Renal cortical epithelial cell (primary cell): Measurements from ENCODE around the gene TEX2. TPM values are rescaled to one million over a fixed set of nuclear protein-coding genes. Genes with fewer than 3 reads are reported as not detected.
A peak's percentile ranks its signal among the peaks of the same experiment; 100 is the strongest.
"Not testable (repeated sequence)": the region's sequence is repeated elsewhere in the genome, so short reads cannot be mapped to it uniquely, and the experiment has no call there.

Experiments used
- DNase-seq: peaks from one replicate; pipeline ENCODE4 v3.0.0-alpha.2; 2011; ENCODE audit warnings: low read depth
- total RNA-seq: library from RNA; depleted of rRNA; stranded (reverse); fragments of >200 nt; gene quantifications from 2 replicates; pipeline ENCODE4 v1.2.3, GENCODE V29; 2014

The TEX2 gene
- total RNA-seq, 1 donor from 2014 or later = 62.6 TPM

- DNase-seq = no peak
Observed at GRCh38 chr17:64212122-64212521, 50.9 kb downstream of the TEX2 start.

GRCh38 chr17:64209983-64210382, 53.1 kb downstream of the TEX2 start:
- peak; percentile 93 for DNase-seq

- no peak for DNase-seq
Observed at GRCh38 chr17:64209356-64209941, 53.6 kb downstream of the TEX2 start.

GRCh38 chr17:64208656-64209055, 54.4 kb downstream of the TEX2 start:
- not testable (repeated sequence) for DNase-seq

- no peak for DNase-seq
Observed at GRCh38 chr17:64205804-64206203, 57.3 kb downstream of the TEX2 start.

GRCh38 chr17:64203630-64204029, 59.4 kb downstream of the TEX2 start:
- DNase-seq = no peak

- DNase-seq = peak; percentile 41
Observed at GRCh38 chr17:64202683-64203344, 60.2 kb downstream of the TEX2 start.

- no peak for DNase-seq
Observed at GRCh38 chr17:64200080-64201032, 62.7 kb downstream of the TEX2 start.

- DNase-seq = no peak
Observed at GRCh38 chr17:64198331-64199090, 64.5 kb downstream of the TEX2 start.

GRCh38 chr17:64196601-64197000, 66.5 kb downstream of the TEX2 start:
- DNase-seq = peak; percentile 74

GRCh38 chr17:64193561-64193960, 69.5 kb downstream of the TEX2 start:
- no peak for DNase-seq

- DNase-seq = no peak
Observed at GRCh38 chr17:64192589-64192988, 70.5 kb downstream of the TEX2 start.

- DNase-seq = no peak
Observed at GRCh38 chr17:64190472-64190871, 72.6 kb downstream of the TEX2 start.

- no peak for DNase-seq
Observed at GRCh38 chr17:64188088-64188487, 75.0 kb downstream of the TEX2 start.

GRCh38 chr17:64187093-64187895, 75.8 kb downstream of the TEX2 start:
- DNase-seq = peak; percentile 59

- no peak for DNase-seq
Observed at GRCh38 chr17:64186171-64187092, 76.6 kb downstream of the TEX2 start.

- peak; percentile 47 for DNase-seq
Observed at GRCh38 chr17:64185557-64185956, 77.5 kb downstream of the TEX2 start.

GRCh38 chr17:64185101-64185500, 78.0 kb downstream of the TEX2 start:
- DNase-seq = no peak

- peak; percentile 29 for DNase-seq
Observed at GRCh38 chr17:64183815-64184214, 79.2 kb downstream of the TEX2 start.
